Mucosa of descending colon (tissue), 3 donors: ENCODE measurements around the gene ZNF626. TPM values are rescaled to one million over a fixed set of nuclear protein-coding genes. Genes with fewer than 3 reads are reported as not detected.
"Not testable (repeated sequence)": the region's sequence is repeated elsewhere in the genome, so short reads cannot be mapped to it uniquely, and the experiment has no call there.

Experiments used
- ATAC-seq: fragments of 200-7000 bp; cut with Tn5 transposase; one replicate; pipeline ENCODE4 v1.9.1; 2020; ENCODE audit warnings: mild to moderate bottlenecking, moderate library complexity
- DNase-seq, 3 donors: peaks; one replicate each; pipeline ENCODE4 v3.0.0-alpha.2; 2020
- H3K36me3 ChIP-seq: fragments of 200-600 bp; one replicate; pipeline ENCODE4 v1.8.0; 2021; ENCODE audit warnings: low read depth, mild to moderate bottlenecking
- H3K4me1 ChIP-seq: fragments of 200-600 bp; one replicate; pipeline ENCODE4 v1.8.0; 2021; ENCODE audit warnings: low read depth, mild to moderate bottlenecking
- H3K4me3 ChIP-seq: fragments of 200-600 bp; one replicate; pipeline ENCODE4 v1.8.0; 2021; ENCODE audit warnings: mild to moderate bottlenecking
- H3K9me3 ChIP-seq: fragments of 200-600 bp; one replicate; pipeline ENCODE4 v1.8.0; 2021; ENCODE audit warnings: mild to moderate bottlenecking
- intact Hi-C, 2 donors: fragments of 100-400 bp; cut with DNase I in 1 of 2; cut with micrococcal nuclease in 1 of 2; formaldehyde crosslinking; loops; one replicate each; pipeline versions ENCODE4 v1.11.0 to v1.11.1; 2022; cut with DNase I, micrococcal nuclease
- long read RNA-seq, 2 donors: library from polyadenylated mRNA; unstranded; transcript quantifications; one replicate each; pipeline ENCODE4 v2.0.0, GENCODE V29; 2019 to 2021
- total RNA-seq, 3 donors: library from RNA; stranded (reverse); fragmentation: NEBNext Ultra II Directional in 2 of 3; extraction: Animal tissue kit (Norgen Biotek cat#: 25700) in 2 of 3; gene quantifications; one replicate each; pipeline versions ENCODE4 v1.2.1 to v1.2.4, GENCODE V29; 2021 to 2023
- TF ChIP-seq, protein P1 (sequence below): fragments of 200-600 bp; IDR thresholded peaks from one replicate; pipeline ENCODE4 v1.8.0; 2022; ENCODE audit warnings: antibody characterized with exemption, mild to moderate bottlenecking
- donor health status: DM: no; HTN: no; CAD: no; lungs with moderate emphysema.
- donor health status: DM: no; HTN: no; CAD: no.
- donor health status: DM: no; HTN: yes; CAD: no.

The ZNF626 gene
- 10 to 100 TPM in 1 of 3 donors, 1 to 10 TPM in 2; 1.3 to 12.2 (median 4.4) TPM for total RNA-seq
- long read RNA-seq, donor 1, transcript ZNF626-201 (4 exons, 1,123 nt) = major isoform, 7 of 9 reads
- long read RNA-seq, donor 1, partial matches to known transcripts = 0 of 9 reads
- long read RNA-seq, donor 1, other reads (novel, unspliced or antisense) = 2 of 9 reads
- long read RNA-seq, donor 2, partial matches to known transcripts = 0 of 2 reads
- long read RNA-seq, donor 2, other reads (novel, unspliced or antisense) = 0 of 2 reads

DNA sequence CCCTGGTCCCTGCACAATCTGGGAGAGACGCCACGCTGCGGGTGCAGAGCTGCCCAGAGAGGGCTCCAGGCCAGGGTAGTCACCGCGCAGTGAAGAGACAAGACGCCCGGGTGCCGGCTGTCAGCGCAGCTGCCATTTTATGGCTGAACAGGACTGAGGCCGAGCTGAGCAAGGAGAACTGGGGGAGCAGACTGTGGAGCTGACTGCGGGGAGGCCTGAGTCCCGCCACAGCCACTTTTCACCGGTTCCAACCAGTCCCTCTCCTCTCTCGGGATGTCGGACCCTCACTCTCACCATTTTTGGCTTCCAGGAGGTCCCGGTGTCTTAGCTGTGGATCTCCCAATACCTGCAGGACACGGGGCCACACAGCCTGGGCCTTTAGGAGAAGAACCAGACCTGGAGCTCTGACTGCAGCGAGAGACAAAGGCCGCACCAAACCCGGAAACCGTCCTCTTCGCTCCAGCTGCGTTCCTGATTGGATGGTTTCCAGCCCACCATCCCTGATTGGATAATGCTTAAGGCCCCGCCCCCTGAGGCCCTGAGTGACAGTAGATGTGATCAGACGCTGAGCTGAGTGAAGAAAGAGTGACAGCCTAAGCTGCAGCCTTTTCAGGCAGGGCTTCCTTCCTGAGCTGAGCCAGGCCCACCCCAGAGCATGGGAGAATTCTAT lies at the start of gene ZNF626:
Gene ZNF626 (minus strand): TSS at position 422 of the 670 bp plus-strand sequence. CDS start 125 bp downstream, at position 297.
- intact Hi-C loops = no loop called here
- Histone ChIP-seq H3K4me3 (peak within 1 kb of the TSS; percentile 25), H3K4me1 (no peaks in the 10 kb centered on the region), H3K36me3 (no peaks in the 10 kb centered on the region), H3K9me3 (peaks cover 43% of the 10 kb centered on the region)
- TF ChIP-seq, protein P1, sequence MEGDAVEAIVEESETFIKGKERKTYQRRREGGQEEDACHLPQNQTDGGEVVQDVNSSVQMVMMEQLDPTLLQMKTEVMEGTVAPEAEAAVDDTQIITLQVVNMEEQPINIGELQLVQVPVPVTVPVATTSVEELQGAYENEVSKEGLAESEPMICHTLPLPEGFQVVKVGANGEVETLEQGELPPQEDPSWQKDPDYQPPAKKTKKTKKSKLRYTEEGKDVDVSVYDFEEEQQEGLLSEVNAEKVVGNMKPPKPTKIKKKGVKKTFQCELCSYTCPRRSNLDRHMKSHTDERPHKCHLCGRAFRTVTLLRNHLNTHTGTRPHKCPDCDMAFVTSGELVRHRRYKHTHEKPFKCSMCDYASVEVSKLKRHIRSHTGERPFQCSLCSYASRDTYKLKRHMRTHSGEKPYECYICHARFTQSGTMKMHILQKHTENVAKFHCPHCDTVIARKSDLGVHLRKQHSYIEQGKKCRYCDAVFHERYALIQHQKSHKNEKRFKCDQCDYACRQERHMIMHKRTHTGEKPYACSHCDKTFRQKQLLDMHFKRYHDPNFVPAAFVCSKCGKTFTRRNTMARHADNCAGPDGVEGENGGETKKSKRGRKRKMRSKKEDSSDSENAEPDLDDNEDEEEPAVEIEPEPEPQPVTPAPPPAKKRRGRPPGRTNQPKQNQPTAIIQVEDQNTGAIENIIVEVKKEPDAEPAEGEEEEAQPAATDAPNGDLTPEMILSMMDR = no peak
- ATAC-seq (peak; percentile 97), DNase-seq (peak; percentile 85 to 95 (median 88))

DNA sequence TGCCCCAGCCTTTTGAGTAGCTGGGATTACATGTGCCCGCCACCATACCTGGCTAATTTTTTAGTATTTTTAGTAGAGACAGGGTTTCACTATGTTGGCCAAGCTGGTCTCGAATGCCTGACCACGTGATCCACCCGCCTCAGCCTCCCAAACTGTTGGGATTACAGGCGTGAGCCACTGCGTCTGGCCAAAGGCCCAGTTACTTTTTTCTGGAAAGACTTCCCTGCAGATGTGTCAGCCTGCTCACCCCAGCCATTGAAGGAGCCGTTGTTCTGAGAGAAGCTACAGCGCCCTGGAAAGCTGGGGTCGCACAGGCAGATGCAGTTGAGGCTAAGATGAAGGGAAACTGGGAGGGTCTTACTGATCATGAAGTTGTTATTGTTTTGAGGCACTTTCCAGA lies 7.9 kb upstream of the ZNF626 start:
- no peak overlapping the region for H3K4me3 ChIP-seq
- DNase-seq (no peak), ATAC-seq (no peak)
- H3K36me3 ChIP-seq = no peaks in the 10 kb centered on the region
- intact Hi-C loops = no loop called here
- TF ChIP-seq, protein P1 = no peak
- peaks cover 32% of the 10 kb centered on the region for H3K9me3 ChIP-seq
- H3K4me1 ChIP-seq = no peaks in the 10 kb centered on the region

DNA sequence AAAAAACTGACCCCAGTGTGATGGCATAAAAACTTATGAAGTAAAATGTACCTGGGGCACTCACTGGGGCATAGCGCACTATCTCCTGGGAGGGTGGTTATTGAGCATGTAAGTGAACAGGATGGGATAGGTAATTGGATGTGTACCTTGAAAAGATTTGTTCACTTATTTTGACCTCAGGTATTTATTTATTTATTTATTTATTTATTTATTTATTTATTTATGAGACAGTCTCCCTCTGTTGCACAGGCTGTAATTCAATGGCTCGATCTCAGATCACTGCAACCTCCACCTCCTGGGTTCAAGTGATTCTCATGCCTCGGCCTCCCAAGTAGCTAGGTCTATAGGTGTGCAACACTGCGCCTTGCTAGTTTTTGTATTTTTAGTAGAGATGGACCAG lies 5.9 kb upstream of the ZNF626 start:
- TF ChIP-seq, protein P1 = no peak
- Histone ChIP-seq H3K4me1 (no peaks in the 10 kb centered on the region), H3K9me3 (peaks cover 24% of the 10 kb centered on the region), H3K36me3 (no peaks in the 10 kb centered on the region), H3K4me3 (no peak overlapping the region)
- ATAC-seq (no peak), DNase-seq (no peak)
- intact Hi-C loops = no loop called here

DNA sequence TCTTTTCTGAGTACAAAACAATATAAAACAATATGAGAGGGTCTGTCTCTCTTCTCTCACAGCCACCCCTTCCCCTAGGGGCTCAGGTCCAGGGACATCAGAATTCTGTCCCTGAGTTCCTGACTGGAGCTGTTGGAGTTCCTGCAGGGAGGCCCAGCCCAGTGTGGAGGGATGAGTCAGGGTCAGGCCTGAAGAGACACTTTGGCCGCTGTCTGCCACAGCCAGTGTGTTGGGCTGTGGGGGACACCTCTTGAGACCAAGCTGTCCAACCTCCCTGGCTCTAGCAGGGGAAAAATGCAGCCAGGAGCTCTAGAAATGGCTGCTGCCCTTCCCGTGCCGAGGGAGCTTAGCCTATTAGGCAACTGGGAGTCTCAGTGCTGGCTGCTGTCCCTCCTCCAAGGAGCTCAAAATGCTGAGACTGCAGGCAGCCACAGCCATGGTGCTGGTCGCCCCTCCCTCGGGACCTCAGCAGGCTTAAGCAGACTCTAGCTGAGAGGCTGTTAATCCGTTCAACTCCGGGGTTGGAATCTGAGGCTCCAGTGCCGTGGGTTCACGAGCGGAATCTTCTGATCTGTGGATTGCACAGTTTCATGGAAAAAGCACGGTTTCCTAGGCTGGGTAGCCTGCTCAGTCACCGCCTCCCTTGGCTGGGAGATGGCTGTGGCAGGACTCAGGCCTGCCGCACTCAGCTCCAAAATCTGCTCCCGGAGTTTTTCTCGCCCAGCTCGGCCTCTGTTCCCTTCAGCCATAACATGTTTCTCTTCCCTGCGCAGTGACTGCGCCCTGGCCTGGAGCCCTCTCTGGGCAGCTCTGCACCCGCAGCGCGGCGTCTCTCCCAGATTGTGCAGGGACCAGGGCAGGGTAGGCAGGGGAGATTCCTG lies 3.8 kb upstream of the ZNF626 start:
- intact Hi-C loops = no loop called here
- H3K36me3 ChIP-seq = no peaks in the 10 kb centered on the region
- no peak overlapping the region for H3K4me3 ChIP-seq
- DNase-seq = peak in 1 of 3 donors; percentile 49
- ATAC-seq = no peak
- no peaks in the 10 kb centered on the region for H3K4me1 ChIP-seq
- peaks cover 20% of the 10 kb centered on the region for H3K9me3 ChIP-seq
- TF ChIP-seq, protein P1 = no peak

DNA sequence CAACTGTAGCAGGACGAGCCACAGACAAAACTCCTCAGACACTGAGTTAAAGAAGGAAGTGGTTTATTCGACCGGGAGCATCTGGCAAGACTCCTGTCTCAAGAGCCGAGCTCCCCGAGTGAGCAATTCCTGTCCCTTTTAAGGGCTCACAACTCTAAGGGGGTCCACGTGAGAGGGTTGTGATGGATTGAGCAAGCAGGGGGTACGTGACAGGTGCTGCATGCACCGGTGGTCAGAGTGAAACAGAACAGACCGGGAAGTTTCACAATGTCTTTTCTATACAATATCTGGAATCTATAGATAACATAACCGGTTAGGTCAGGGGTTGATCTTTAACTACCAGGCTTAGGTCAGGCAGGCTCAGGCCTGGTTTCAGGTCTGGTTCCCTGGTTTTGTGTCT lies 3.1 kb upstream of the ZNF626 start:
- ATAC-seq, DNase-seq, intact Hi-C loops, H3K4me3 ChIP-seq, H3K36me3 ChIP-seq, H3K4me1 ChIP-seq: not testable (repeated sequence)
- peaks cover 23% of the 10 kb centered on the region for H3K9me3 ChIP-seq
